HG03097 (cell line): Measurements from ENCODE around the gene NBPF15.
"Not testable (repeated sequence)": the region's sequence is repeated elsewhere in the genome, so short reads cannot be mapped to it uniquely, and the experiment has no call there.

Experiments used
- ATAC-seq: cut with Tn5 transposase; IDR thresholded peaks from one replicate; pipeline ENCODE4 v1.9.1; 2021; ENCODE audit not compliant: unreplicated experiment, low FRiP score

The NBPF15 gene, protein sequence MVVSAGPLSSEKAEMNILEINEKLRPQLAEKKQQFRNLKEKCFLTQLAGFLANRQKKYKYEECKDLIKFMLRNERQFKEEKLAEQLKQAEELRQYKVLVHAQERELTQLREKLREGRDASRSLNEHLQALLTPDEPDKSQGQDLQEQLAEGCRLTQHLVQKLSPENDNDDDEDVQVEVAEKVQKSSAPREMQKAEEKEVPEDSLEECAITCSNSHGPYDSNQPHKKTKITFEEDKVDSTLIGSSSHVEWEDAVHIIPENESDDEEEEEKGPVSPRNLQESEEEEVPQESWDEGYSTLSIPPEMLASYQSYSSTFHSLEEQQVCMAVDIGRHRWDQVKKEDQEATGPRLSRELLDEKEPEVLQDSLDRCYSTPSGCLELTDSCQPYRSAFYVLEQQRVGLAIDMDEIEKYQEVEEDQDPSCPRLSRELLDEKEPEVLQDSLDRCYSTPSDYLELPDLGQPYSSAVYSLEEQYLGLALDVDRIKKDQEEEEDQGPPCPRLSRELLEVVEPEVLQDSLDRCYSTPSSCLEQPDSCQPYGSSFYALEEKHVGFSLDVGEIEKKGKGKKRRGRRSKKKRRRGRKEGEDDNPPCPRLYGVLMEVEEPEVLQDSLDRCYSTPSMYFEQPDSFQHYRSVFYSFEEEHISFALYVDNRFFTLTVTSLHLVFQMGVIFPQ

DNA sequence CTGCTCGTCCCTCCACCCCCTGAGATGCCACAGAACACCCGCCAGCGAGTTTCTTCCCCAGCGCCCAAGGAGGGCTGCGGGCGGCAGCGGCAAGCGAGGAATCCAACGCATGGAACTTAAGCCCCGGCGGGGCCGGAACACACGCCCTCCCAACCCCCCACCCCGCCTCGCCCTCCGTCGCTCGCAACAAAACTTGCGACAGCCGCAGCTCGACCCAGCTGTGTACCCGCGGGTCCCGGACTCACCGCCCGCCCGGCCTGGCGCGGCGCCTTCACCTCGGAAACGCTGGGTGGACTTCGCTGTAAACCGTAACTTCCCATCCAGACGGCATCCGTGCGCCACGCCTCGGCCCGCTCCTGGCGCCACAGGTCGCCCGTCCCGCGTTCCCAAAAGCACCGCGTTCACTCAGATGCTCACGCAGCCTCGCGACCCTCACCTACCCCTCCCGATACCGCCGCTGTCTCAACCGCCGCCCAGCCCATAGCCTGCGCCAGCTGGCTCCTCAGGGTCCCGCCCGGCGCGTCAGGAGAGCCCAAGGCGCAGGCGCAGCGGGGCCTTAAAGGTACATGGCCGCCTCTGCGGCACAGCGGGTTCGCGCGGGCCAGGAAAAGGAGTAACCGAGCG, at the start of gene NBPF15:
TSS of gene NBPF15 (minus strand) at position 534 of the 624 bp plus-strand sequence. CDS start 21,666 bp downstream, outside the sequence.
- peak; percentile 97 for ATAC-seq

DNA sequence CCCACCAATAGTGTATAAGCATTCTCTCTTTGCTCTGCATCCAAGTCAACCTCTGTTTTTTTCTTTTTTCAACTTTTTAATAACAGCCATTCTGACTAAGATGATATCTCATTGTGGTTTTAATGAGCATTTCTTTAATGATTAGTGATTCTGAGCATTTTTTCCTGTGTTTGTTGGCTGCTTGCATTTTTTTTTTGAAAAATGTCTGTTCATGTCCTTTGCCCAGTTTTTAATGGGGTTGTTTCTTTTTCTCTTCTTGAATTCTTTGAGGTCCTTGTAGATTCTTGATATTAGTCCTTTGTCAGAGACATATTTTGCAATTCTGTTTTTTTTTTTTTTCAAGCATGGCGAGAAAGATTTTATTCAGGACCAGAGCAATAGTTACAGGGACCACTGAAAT, 35.0 kb upstream of the NBPF15 start:
- ATAC-seq, result not testable (repeated sequence)

DNA sequence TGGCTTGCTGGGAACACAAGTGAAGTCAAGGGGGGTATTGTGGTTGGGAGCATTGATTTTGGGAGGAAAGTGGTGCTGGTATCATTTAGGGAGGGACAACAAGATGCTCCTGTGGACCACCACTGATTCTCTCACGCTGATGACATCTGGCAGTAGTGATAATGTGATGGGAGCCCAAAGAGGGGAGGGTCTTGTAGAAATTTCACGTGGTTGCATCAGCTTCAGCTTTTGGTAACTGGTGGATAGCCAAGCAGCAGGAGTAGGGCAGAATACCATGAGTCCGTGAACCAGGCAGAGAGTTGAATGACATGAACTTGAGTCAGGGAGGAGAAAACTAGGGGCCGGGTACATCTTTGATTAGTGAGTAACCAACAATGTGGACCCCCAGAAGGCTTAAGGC, 32.7 kb upstream of the NBPF15 start:
- not testable (repeated sequence) for ATAC-seq

DNA sequence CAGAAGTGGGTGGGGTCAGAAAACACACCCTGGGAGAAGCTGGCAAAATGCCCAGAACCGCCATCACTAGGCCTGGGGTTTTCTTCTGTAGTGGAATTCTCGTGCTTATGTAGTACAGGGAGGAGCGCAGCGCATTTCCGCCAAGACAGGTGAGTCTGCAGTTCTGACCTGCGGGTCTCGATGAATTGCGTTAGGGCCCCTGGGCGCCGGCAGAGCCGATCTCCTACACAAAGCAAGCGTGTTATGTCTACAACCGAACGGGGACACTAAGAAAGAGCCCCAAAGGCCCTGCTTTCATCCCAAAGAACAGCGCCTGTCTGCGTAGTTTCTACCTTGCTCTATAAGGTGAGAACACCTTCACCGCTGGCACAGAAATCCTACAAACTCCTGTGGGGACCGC, 28.9 kb upstream of the NBPF15 start:
- not testable (repeated sequence) for ATAC-seq

DNA sequence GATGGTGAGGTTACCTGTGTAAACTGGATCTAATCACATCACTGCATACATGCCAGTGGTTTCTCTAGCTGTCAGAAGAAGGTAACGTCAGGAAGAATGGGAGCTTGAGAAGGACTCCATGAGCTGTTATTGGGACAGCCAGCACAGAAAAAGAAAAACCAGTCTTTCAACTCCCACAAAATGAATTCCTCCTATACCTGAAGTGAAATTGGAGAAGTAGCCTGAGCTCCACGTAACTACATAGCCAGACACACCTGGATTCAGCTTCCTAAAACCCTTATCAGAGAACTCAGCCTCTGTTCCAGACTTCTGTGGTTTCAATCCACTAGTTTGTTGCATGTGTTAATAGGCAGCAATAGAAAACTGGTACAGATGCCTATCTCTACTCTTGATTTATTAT, 25.5 kb upstream of the NBPF15 start:
- not testable (repeated sequence) for ATAC-seq

DNA sequence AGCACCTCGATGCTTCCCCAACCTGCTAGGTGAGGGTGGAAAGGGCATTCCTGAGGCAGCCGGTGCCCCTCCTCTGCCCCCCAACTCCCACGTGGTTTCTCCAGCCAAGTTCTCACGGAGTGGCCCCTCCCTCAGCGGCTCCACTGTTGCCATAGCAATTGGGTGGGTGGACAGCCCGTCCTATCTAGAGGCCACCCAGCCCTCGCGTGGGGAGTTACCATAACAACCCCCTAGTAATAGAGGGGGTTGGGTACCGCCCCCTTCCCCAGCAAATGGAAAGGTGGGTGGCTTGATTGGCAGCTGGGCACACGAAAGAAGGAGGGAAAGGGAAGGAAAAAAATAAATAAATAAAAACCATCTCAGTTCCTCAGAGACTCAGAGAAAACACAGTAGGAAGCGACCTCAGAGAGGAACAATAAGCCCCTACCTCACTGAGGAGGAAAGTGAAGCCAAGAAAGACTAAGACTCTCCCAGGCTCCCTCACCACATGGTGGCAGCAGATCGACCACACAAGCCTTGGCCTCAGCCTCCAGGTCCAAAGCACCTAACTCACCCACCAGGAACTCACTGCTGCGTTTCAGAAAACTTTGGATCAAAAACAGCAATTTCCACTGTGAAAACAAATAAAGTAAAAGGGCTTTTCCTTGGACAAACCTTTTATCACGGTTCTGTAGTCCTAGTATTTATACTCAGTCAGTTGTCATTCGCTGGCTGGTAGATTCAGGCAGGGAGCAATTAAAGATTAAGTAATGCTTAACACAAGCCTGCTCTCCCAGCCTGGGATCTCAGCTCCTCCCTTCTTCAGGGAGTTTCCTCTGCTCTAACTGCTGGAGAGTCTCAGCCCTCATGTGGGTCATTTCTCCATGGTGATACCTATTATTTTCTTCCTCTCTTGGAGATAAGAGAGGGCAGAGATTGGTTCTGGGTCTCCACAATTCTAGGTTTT, 23.9 kb upstream of the NBPF15 start:
- not testable (repeated sequence) for ATAC-seq

DNA sequence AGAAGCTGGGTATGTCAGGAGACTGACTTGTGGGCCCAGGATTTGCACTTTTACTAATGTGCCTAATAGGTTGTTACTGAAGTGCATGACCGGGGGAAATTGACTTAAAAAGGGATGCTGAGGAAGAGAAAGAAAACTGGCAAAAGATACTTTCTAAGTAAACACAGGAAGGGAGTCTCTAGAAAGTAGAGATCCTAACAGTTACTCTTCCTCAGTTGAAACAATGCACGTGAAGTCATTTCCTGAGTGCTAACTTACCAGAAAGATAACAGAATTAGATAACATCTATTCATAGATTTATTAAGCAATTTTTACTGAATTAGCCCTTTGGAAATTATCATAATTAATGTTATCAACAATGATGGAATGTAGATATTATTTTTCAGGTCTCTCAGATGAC, 12.4 kb upstream of the NBPF15 start:
- ATAC-seq, result not testable (repeated sequence)

DNA sequence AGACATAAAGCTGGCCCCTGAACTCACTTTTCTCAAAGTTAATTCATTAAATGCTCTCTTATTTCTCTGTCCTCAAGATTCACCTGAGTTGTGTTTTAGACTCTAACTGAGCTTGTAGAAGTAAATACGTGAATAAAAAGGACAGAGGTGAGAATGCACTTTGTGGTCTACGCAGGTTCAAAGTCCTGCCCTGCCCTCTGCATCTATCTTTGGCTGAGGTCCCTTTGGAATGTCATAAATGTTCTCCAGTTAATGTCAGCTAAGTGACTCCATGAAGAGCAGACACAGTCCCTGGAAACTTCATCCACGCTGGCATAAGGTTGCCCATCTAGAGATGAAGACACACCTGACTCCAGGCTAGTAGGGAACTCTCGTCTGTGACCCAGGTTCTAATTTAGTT, 10.0 kb upstream of the NBPF15 start:
- not testable (repeated sequence) for ATAC-seq

DNA sequence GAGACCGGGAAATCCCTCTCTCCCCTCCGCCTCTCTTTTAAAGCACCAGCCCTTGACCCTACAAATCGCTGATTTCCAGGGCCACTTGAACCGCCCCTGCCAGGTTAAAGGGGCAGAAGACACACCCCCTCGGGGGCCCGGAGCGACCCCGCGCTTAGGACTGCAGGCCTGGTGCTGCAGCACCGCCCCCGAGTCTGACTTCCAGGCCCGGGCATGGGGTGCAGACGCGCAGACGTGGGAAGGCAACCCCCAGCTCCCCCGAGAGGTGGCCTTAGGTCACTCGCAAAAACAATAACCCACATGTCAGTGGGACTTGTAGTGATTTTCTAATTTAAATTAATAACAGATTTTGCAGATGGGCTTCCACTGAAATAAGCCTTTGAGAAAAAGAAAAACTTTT, 309 bp upstream of the NBPF15 start:
- ATAC-seq, result not testable (repeated sequence)

DNA sequence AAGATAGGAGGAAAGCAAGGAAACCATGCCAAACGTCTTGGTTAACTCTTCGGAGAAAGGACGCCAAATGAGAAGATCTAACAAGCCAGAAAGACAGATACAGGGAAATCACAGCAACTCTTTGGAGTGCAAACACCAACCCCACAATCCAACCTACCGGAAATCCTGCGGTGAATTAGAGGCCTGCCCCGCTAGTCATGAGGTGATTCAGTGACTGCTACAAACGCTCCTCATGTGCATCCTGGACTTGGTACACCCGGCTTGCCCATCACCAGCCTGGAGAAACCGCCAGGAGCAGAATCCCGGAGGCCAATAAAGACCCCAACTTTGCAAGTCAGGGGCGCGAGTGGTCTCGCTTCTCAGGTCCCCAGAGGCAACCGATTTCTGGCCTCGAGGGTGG, 783 bp downstream of the NBPF15 start:
- ATAC-seq, result not testable (repeated sequence)

DNA sequence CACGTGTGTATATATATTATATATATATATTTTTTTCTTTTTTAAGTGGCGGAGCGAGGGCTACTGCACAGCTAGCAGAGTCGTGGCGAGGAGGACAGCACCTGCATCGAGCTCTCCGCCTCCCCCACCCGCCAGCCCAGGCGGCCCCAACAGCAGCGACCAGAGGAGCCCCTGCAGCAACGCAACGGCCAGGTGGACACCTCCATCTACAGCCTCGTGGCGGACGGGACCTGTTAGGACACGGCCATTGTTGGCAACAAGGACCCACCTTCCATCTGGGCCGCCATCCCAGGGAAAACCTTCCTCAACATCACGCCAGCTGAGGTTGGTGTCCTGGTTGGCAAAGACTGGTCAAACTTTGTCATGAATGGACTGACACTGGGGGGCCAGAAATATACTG, 19.1 kb downstream of the NBPF15 start:
- not testable (repeated sequence) for ATAC-seq

DNA sequence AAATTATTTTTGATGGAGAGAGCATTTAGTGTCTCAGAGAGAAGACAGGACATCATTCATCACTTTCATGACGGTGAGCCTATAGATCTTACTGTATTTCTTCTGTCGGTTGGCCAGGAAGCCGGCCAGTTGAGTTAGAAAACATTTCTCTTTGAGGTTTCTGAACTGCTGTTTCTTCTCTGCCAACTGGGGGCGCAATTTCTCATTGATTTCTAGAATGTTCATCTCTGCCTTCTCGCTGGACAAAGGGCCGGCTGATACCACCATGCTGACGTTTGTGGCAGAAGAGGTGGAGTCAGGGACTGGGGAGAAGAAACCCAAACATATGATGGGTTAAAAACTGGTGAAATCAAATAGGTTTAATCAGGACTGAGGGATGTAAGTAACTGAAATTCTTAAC, 21.7 kb downstream of the NBPF15 start:
- not testable (repeated sequence) for ATAC-seq

DNA sequence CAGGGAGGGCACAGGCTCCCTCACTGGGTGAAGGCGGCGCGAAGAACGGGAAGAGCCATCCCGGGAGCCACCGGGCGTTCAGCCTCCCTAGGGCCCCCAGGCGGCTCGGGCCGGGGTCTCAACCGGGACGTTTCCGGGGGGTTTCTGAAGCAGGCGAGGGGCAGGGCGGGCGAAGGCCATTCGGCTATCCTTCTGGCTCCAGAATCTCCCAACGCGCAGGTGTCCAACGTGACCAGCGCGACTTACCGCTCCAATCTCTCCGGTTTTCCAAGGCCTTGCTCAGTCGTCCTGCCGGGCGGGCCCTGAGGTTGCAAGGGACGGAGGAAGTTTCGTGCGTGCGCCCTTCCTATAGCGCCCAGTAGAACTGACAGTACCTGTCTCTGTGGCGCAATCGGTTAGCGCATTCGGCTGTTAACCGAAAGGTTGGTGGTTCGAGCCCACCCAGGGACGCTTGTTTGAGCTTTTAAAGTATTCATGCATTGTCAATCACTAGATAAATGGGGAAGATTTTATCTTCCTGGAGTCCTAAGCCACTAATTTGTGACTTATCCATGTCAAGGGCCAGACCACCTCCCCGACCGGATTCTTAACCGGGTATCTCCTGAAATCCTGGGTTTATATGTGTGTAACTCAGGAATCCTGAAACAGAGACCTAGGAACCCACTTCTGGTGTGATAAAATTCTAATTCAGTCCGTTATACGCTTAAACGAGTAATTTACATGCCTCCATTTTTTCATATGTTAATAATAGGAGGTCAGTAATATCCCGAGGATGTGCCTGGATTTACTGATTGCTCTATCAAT, 42.4 kb downstream of the NBPF15 start:
- not testable (repeated sequence) for ATAC-seq

DNA sequence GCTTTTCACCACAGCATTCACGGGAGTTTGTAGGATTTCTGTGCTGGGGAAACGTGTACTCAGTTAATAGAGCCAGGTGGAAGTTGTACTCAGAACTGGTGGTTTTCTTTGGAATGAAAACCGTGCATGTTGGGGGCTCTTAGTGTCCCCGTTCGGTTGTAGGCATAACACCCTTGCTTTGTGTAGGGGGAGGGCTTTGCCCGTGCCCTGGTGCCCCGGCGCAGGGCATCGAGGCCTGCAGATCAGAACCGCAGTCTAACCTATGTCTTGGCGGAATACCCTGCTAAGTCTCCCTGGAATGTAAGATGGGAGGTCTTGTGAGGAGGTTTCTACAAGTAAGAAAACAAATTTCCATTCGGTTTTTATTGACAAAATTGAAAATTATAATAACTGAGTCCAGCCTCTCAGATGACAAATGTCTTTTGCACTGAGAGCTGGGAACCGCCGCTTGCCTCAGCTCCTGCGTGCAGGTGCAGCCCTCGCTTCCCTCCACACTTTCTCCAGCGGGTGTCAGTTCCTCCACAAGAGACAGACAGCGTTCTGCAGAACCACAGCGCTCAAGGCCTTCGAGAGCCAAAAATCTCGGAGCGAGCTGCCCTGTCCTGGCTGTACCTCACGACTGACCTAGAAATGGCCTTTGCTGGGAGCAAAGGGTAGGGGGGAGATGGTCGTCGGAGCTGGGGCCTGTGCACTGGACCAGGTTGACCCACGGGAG, 47.9 kb downstream of the NBPF15 start:
- ATAC-seq, result not testable (repeated sequence)

DNA sequence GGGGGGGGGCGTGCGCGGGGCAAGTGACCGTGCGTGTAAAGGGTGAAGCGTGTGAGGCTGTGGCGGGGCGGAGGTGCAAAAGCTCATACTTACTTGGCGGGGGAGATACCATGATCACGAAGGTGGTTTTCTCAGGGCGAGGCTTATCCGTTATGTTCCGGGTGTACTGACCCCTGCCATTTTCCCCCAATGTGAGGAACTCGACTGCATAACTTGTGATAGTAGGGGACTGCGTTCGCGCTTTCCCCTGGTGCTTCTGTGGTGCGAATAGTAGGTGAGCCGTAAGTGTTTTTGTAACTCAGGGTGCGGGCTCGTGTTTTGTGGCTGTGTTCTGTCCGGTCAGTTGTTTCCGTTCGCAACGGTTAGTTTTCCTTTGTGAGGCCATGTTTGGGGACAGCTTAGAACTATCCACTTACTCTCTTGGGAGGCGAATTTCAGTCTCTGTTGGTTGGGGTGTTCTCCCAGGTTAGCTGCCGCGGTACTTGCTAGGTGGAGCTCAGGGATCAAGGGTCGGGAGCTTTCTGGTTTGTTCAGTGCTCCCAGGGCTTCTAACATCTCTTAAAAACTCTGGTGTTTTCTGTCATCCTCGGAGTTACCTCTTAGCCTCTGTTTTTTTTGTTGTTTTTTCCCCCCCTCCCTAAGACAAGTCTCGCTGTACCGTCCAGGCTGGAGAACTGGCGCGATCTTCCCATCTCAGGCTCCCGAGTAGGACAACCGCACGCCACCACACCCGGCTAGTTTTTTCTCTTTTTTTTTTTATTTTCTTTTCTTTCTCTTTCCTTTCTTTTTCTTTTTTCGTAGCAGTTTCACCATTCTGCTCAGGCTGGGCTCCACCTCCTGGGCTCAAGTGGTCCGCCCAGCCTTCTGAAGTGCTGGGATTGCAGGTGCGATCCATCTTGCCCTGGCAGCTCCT, 48.7 kb downstream of the NBPF15 start:
- peak; percentile 95 for ATAC-seq

DNA sequence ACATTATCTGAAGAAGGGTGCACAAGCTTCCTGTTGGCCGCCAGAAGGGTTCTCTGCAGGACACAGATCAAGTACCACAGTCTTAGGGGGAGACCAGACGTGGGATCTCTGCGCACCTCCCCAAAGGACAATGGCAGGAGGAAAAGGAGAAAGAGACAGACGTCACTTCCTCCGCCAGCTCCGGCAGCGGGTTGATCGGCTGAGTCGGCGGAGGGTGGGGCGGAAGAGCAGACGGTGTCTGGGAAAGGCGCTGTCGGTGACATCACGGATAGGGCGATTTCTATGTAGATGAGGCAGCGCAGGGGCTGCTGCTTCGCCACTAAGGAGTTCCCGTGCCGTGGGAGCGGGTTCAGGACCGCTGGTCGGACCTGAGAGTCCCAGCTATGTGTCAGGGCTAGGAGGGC, 49.4 kb downstream of the NBPF15 start:
- ATAC-seq, result peak; percentile 64

DNA sequence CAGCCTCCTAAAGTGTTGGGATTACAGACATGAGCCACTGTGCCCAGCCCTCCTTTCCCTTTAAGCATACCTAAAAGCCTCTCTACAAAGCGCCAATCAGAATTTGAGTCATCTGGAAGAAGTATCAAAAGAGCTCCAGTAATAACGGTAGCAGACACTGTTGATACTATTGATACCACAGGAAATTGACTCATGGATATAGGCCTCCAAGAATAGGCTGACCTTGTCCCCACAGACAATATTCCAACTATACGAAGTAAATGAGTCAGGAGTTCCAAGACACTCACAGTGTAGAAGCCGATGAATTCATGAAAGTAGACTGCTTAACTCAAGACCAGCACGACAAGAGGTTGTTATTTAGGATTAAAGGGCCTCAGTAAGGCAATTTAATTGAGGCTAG, 58.7 kb downstream of the NBPF15 start:
- ATAC-seq, result not testable (repeated sequence)

DNA sequence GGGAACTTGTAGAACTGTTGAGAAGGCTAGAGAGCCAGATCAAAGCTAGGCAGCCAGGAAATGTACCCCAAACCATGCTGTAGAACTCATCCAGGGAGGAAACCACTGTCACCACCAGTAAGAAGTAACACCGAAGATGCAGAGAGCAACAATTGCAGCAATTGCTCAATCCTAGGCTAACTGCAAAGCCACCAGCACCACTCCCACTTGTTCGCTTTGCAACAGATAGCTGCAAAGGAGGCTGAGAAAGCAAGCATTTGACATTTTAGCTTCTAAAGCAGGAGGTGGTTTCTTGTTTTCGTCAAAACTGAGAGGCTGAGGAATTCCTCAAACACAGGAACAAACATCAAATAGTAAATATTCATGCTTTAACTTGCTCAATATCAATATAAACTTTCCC, 89.8 kb downstream of the NBPF15 start:
- ATAC-seq, result not testable (repeated sequence)
